GM10248 (cell line): ENCODE measurements around the gene VMAC.

Source experiments
- CTCF ChIA-PET: fragments of 300-600 bp; sonication (Branson Sonifier 250); formaldehyde crosslinking; extraction: SDS; loops from one replicate; lab custom pipeline; 2021; ENCODE audit warnings: antibody characterized with exemption; lab: Yijun Ruan, JAX
- POLR2A ChIA-PET: fragments of 350-650 bp; sonication (Branson Sonifier 250); formaldehyde crosslinking; extraction: SDS; loops from one replicate; lab custom pipeline; 2020; ENCODE audit warnings: antibody characterized with exemption; lab: Yijun Ruan, JAX
- DNase-seq: peaks from one replicate; pipeline ENCODE4 v3.0.0; 2012; ENCODE audit errors: extremely low spot score
- CTCF ChIP-seq: IDR thresholded peaks from 2 replicates; pipeline ENCODE4 v1.5.1; 2012; ENCODE audit warnings: mild to moderate bottlenecking, low read depth; ENCODE audit errors: extremely low read depth, missing control alignments, control extremely low read depth

Gene VMAC

GRCh38 chr19:5914946-5915781 lies 10.5 kb downstream of the VMAC start:
- no peak for TF ChIP-seq CTCF
- no peak for DNase-seq
- CTCF ChIA-PET: no interaction called here
- POLR2A ChIA-PET: no interaction called here

- no peak for DNase-seq
- POLR2A ChIA-PET: no interaction called here
- CTCF ChIA-PET: no interaction called here
- TF ChIP-seq CTCF: no peak
These were observed 11.1 kb downstream of the VMAC start for GRCh38 chr19:5915782-5916165.

GRCh38 chr19:5916181-5916708 lies 11.6 kb downstream of the VMAC start:
- POLR2A ChIA-PET: no interaction called here
- no peak for TF ChIP-seq CTCF
- DNase-seq: no peak
- CTCF ChIA-PET: no interaction called here

- no peak for TF ChIP-seq CTCF
- POLR2A ChIA-PET: no interaction called here
- CTCF ChIA-PET: no interaction called here
- no peak for DNase-seq
These were observed 12.9 kb downstream of the VMAC start for GRCh38 chr19:5917431-5918107.

- ChIA-PET CTCF (no interaction called here), POLR2A (no interaction called here)
- no peak for DNase-seq
- no peak for TF ChIP-seq CTCF
These were observed 13.9 kb downstream of the VMAC start for GRCh38 chr19:5918463-5919079.

GRCh38 chr19:5921516-5922160 lies 17.0 kb downstream of the VMAC start:
- no peak for DNase-seq
- CTCF ChIA-PET: interaction anchor here (1.4 kb wide), 1 partner anchor 118 kb away, joined by 5 read pairs; no protein-coding TSS in a partner anchor
- POLR2A ChIA-PET: no interaction called here

More at GRCh38 chr19:5921516-5922160, 17.0 kb downstream of the VMAC start:
- TF ChIP-seq CTCF: no peak
